ENCODE results near the gene KDM6A.
"Not testable (repeated sequence)": the region's sequence is repeated elsewhere in the genome, so short reads cannot be mapped to it uniquely, and the experiment has no call there.

KDM6A gene

GRCh38 chrX:44890247-44890646 is 17.3 kb downstream of the KDM6A start:
- no peak for DNase-seq (ENCODE audit: low read depth)

GRCh38 chrX:44890687-44891086 is 17.7 kb downstream of the KDM6A start:
- DNase-seq (ENCODE audit: low read depth) = not testable (repeated sequence)

GRCh38 chrX:44891642-44892041 is 18.7 kb downstream of the KDM6A start:
- no peak for DNase-seq (ENCODE audit: low read depth)

- no peak for DNase-seq (ENCODE audit: low read depth)
Observed at GRCh38 chrX:44896876-44897186, 23.8 kb downstream of the KDM6A start.

GRCh38 chrX:44897539-44897938 is 24.6 kb downstream of the KDM6A start:
- no peak for DNase-seq (ENCODE audit: low read depth)

GRCh38 chrX:44898411-44899221 is 25.6 kb downstream of the KDM6A start:
- DNase-seq (ENCODE audit: low read depth) = no peak

- DNase-seq (ENCODE audit: low read depth) = no peak
Observed at GRCh38 chrX:44899946-44900345, 27.0 kb downstream of the KDM6A start.

- no peak for DNase-seq (ENCODE audit: low read depth)
Observed at GRCh38 chrX:44903107-44903506, 30.1 kb downstream of the KDM6A start.

GRCh38 chrX:44903830-44904530 is 31.0 kb downstream of the KDM6A start:
- DNase-seq (ENCODE audit: low read depth) = no peak

- no peak for DNase-seq (ENCODE audit: low read depth)
Observed at GRCh38 chrX:44904542-44905115, 31.6 kb downstream of the KDM6A start.

GRCh38 chrX:44906041-44906440 is 33.1 kb downstream of the KDM6A start:
- DNase-seq (ENCODE audit: low read depth) = no peak

- DNase-seq (ENCODE audit: low read depth) = no peak
Observed at GRCh38 chrX:44906542-44906941, 33.6 kb downstream of the KDM6A start.

GRCh38 chrX:44908153-44908552 is 35.2 kb downstream of the KDM6A start:
- no peak for DNase-seq (ENCODE audit: low read depth)

GRCh38 chrX:44908827-44909226 is 35.8 kb downstream of the KDM6A start:
- DNase-seq (ENCODE audit: low read depth) = no peak

GRCh38 chrX:44910508-44910907 is 37.5 kb downstream of the KDM6A start:
- not testable (repeated sequence) for DNase-seq (ENCODE audit: low read depth)

- not testable (repeated sequence) for DNase-seq (ENCODE audit: low read depth)
Observed at GRCh38 chrX:44911074-44911600, 38.1 kb downstream of the KDM6A start.

- DNase-seq (ENCODE audit: low read depth) = no peak
Observed at GRCh38 chrX:44913656-44914531, 40.9 kb downstream of the KDM6A start.

GRCh38 chrX:44914532-44915198 is 41.7 kb downstream of the KDM6A start:
- no peak for DNase-seq (ENCODE audit: low read depth)

GRCh38 chrX:44915361-44915868 is 42.4 kb downstream of the KDM6A start:
- no peak for DNase-seq (ENCODE audit: low read depth)

- DNase-seq (ENCODE audit: low read depth) = no peak
Observed at GRCh38 chrX:44918722-44919121, 45.7 kb downstream of the KDM6A start.

GRCh38 chrX:44922980-44923379 is 50.0 kb downstream of the KDM6A start:
- DNase-seq (ENCODE audit: low read depth) = no peak
